SH-SY5Y (cell line): ENCODE measurements around the gene TREH.

Source experiments
- GATA2 ChIP-seq: IDR thresholded peaks from 2 replicates; pipeline ENCODE4 v1.6.1; 2011; ENCODE audit warnings: mild to moderate bottlenecking, low read depth, low read length
- GATA3 ChIP-seq: IDR thresholded peaks from 2 replicates; pipeline ENCODE4 v1.6.1; 2011; ENCODE audit warnings: low read depth, mild to moderate bottlenecking, low read length, moderate library complexity

DNA sequence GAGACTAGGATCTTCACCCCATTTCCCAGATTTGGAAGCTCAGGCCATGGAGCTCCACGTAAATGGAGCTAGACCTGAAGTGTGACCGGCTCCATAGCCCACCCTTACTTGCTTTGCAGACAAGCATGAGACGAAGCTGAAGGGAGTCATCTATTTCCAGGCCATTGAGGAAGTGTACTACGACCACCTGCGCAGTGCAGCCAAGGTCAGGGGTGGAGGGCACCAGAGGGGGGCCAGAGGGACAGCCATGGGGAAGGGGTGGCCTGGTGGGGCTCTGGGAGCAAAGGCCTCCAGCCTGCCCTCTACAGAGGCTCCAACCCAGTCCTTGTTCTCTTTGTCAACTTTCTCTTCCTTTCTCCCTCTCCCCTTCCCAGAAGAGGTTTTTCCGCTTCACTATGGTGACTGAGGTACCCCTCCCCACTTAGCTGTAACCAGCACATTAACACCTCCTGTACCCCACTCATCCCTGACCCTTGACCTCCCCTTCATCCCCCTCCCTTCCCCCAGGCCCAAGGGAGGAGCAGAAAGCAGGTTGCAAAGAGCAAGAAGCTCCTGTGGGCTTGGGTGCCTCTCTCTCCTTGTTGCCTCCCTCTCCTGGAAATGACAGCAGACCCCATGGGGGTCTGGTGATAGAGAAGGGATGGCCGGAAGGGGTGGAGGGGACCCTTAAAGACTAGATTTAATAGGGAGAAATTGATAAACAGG, 23.8 kb downstream of the TREH start:
- TF ChIP-seq GATA3 (no peak), GATA2 (no peak)
